ENCODE measurements around the gene MICAL1. TPM values are rescaled to one million over a fixed set of nuclear protein-coding genes. Genes with fewer than 3 reads are reported as not detected.

MICAL1 gene
- total RNA-seq, 1 donor from 2014 or later, result 50.6 TPM

GRCh38 chr6:109451376-109451775 lies 4.2 kb downstream of the MICAL1 start:
- TF ChIP-seq EZH2 (IDR thresholded peaks at IDR 0.05) (no peak), EZH2phosphoT487 (IDR thresholded peaks at IDR 0.05) (no peak)
- TF ChIP-seq, protein P1, sequence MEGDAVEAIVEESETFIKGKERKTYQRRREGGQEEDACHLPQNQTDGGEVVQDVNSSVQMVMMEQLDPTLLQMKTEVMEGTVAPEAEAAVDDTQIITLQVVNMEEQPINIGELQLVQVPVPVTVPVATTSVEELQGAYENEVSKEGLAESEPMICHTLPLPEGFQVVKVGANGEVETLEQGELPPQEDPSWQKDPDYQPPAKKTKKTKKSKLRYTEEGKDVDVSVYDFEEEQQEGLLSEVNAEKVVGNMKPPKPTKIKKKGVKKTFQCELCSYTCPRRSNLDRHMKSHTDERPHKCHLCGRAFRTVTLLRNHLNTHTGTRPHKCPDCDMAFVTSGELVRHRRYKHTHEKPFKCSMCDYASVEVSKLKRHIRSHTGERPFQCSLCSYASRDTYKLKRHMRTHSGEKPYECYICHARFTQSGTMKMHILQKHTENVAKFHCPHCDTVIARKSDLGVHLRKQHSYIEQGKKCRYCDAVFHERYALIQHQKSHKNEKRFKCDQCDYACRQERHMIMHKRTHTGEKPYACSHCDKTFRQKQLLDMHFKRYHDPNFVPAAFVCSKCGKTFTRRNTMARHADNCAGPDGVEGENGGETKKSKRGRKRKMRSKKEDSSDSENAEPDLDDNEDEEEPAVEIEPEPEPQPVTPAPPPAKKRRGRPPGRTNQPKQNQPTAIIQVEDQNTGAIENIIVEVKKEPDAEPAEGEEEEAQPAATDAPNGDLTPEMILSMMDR (IDR thresholded peaks at IDR 0.05), result no peak
- Histone ChIP-seq H3K4me2 (no peak overlapping the region), H3K9ac (no peak overlapping the region), H3K79me2 (ENCODE audit: low read depth) (peaks cover 18% of the 10 kb centered on the region), H3F3A (ENCODE audit: low read depth) (peaks cover 21% of the 10 kb centered on the region), H3K4me3 (no peak overlapping the region), H3K9me3 (ENCODE audit: low read depth) (no peaks in the 10 kb centered on the region), H3K4me1 (peaks cover 8% of the 10 kb centered on the region), H2AFZ (replicated peaks) (no peak overlapping the region), H3K27me3 (no peaks in the 10 kb centered on the region), H3K27ac (no peak overlapping the region), H4K20me1 (ENCODE audit: low read depth) (peaks cover 4% of the 10 kb centered on the region), H3K36me3 (no peaks in the 10 kb centered on the region)
- Mint-ChIP-seq H3K9me3 (no peaks in the 10 kb centered on the region), H3K36me3 (peaks cover 7% of the 10 kb centered on the region), H3K27ac (no peak overlapping the region), H3K4me3 (no peak overlapping the region), H3K27me3 (ENCODE audit: insufficient read depth, low read depth) (peaks cover 7% of the 10 kb centered on the region), H3K4me1 (peaks cover 10% of the 10 kb centered on the region)
- no peak for DNase-seq (ENCODE audit: low spot score)

- peaks cover 8% of the 10 kb centered on the region for H3K4me1 ChIP-seq
- H3K4me2 ChIP-seq, result no peak overlapping the region
- peaks cover 8% of the 10 kb centered on the region for H3K4me1 Mint-ChIP-seq
- no peak overlapping the region for H3K4me3 Mint-ChIP-seq
- no peak overlapping the region for H3K9ac ChIP-seq
- H4K20me1 ChIP-seq (ENCODE audit: low read depth), result peaks cover 4% of the 10 kb centered on the region
- DNase-seq (ENCODE audit: low spot score), result no peak
- H3K9me3 Mint-ChIP-seq, result no peaks in the 10 kb centered on the region
- peaks cover 15% of the 10 kb centered on the region for H3F3A ChIP-seq (ENCODE audit: low read depth)
- H3K36me3 Mint-ChIP-seq, result peaks cover 11% of the 10 kb centered on the region
- H3K27me3 Mint-ChIP-seq (ENCODE audit: insufficient read depth, low read depth), result peaks cover 6% of the 10 kb centered on the region
- H3K27ac Mint-ChIP-seq, result no peak overlapping the region
- no peaks in the 10 kb centered on the region for H3K27me3 ChIP-seq
- H3K36me3 ChIP-seq, result no peaks in the 10 kb centered on the region
- H3K9me3 ChIP-seq (ENCODE audit: low read depth), result no peaks in the 10 kb centered on the region
- no peak overlapping the region for H3K4me3 ChIP-seq
- H3K79me2 ChIP-seq (ENCODE audit: low read depth), result peaks cover 16% of the 10 kb centered on the region
- H3K27ac ChIP-seq, result no peak overlapping the region
- no peak for TF ChIP-seq EZH2 (IDR thresholded peaks at IDR 0.05)
- TF ChIP-seq EZH2phosphoT487 (IDR thresholded peaks at IDR 0.05), result no peak
- TF ChIP-seq, protein P1 (IDR thresholded peaks at IDR 0.05), result no peak
- no peak overlapping the region for H2AFZ ChIP-seq (replicated peaks)
Observed at GRCh38 chr6:109450801-109451200, 4.8 kb downstream of the MICAL1 start.

DNA sequence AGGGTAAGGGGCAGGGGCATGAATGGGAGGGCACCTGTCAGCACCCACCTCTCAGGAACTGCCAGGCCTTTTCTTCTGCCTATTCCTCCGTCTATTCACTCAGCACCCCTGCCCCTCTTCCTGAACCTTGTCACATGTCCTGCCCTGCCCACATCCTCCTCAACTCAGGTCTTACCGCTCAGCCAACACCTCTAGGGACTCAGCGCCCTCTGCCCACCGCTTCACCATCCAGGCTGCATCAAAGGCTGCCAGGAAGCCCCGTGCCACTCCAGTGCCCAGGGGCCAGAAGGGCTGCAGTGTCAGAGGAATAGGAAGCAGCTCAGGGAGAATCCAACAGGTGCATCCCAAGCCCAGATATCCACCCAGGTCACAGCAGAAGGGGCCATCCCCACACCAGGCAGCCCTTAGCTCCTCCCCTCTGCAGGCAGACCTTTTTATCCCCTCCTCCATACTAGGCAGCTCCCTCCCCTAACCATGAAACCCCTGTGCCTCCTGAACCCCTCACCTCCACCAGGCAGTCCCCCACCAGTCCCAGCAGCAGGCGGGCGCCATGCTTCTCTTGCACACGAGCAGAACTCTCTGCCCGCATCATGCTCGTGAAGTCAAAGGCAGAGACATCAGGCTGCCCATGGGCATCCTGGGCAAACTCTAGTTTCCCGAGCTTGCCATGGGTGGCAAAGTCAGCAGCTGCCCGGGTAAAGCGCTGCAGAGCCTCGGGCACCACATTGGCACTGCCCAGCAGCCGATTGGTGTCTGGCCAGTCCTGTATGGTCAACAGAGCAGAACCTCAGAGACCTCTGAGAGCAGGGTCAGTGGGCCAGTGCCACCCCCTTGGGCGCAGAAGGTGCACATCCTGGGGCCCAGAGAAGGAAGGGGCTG lies 5.5 kb downstream of the MICAL1 start:
- no peak overlapping the region for H3K27ac Mint-ChIP-seq
- peaks cover 7% of the 10 kb centered on the region for H3K4me1 Mint-ChIP-seq
- H3K27ac ChIP-seq, result no peak overlapping the region
- H3K9ac ChIP-seq, result no peak overlapping the region
- no peaks in the 10 kb centered on the region for H3K27me3 ChIP-seq
- H3K4me3 ChIP-seq, result no peak overlapping the region
- peaks cover 6% of the 10 kb centered on the region for H3K27me3 Mint-ChIP-seq (ENCODE audit: insufficient read depth, low read depth)
- H3K36me3 Mint-ChIP-seq, result peaks cover 17% of the 10 kb centered on the region
- no peak for TF ChIP-seq EZH2 (IDR thresholded peaks at IDR 0.05)
- no peak for TF ChIP-seq EZH2phosphoT487 (IDR thresholded peaks at IDR 0.05)
- TF ChIP-seq, protein P1 (IDR thresholded peaks at IDR 0.05), result no peak
- peaks cover 14% of the 10 kb centered on the region for H3K79me2 ChIP-seq (ENCODE audit: low read depth)
- H3K4me1 ChIP-seq, result peaks cover 8% of the 10 kb centered on the region
- H3K9me3 ChIP-seq (ENCODE audit: low read depth), result no peaks in the 10 kb centered on the region
- peaks cover 4% of the 10 kb centered on the region for H4K20me1 ChIP-seq (ENCODE audit: low read depth)
- no peak overlapping the region for H3K4me2 ChIP-seq
- H3K9me3 Mint-ChIP-seq, result no peaks in the 10 kb centered on the region
- H3K36me3 ChIP-seq, result no peaks in the 10 kb centered on the region
- peak overlapping the region; percentile 48 for H3K4me3 Mint-ChIP-seq
- H2AFZ ChIP-seq (replicated peaks), result no peak overlapping the region
- DNase-seq (ENCODE audit: low spot score), result no peak
- peaks cover 10% of the 10 kb centered on the region for H3F3A ChIP-seq (ENCODE audit: low read depth)

Data from neural progenitor cell (in vitro differentiated cells).